ENCODE results near the gene NKX6-2.
"Not testable (repeated sequence)": the region's sequence is repeated elsewhere in the genome, so short reads cannot be mapped to it uniquely, and the experiment has no call there.

Gene NKX6-2

GRCh38 chr10:132776821-132777220 is 9.1 kb downstream of the NKX6-2 start:
- no peak overlapping the region for H3K27ac ChIP-seq
- H3K9ac ChIP-seq, result no peak overlapping the region
- no peak for TF ChIP-seq CTCF (conservative IDR thresholded peaks at IDR 0.05; ENCODE audit: low read depth, low read length)
- H2AFZ ChIP-seq (ENCODE audit: low read depth), result no peak overlapping the region
- no peaks in the 10 kb centered on the region for H3K36me3 ChIP-seq (ENCODE audit: insufficient read depth)
- no peaks in the 10 kb centered on the region for H3K4me1 ChIP-seq (ENCODE audit: low read depth, poor library complexity, severe bottlenecking)
- H4K20me1 ChIP-seq (ENCODE audit: insufficient read depth), result no peaks in the 10 kb centered on the region
- H3K79me2 ChIP-seq (ENCODE audit: insufficient read depth, low read depth), result no peaks in the 10 kb centered on the region
- no peak overlapping the region for H3K4me2 ChIP-seq
- H3K4me3 ChIP-seq (IDR thresholded peaks at IDR 0.05; ENCODE audit: insufficient read depth, low read depth, low read length), result no peak overlapping the region
- H3K27me3 ChIP-seq (ENCODE audit: insufficient read depth, low read depth), result no peaks in the 10 kb centered on the region

- no peak for TF ChIP-seq CTCF (conservative IDR thresholded peaks at IDR 0.05; ENCODE audit: low read depth, low read length)
- Histone ChIP-seq H3K4me2 (no peak overlapping the region), H3K27ac (no peak overlapping the region), H3K79me2 (ENCODE audit: insufficient read depth, low read depth) (no peaks in the 10 kb centered on the region), H3K4me3 (IDR thresholded peaks at IDR 0.05; ENCODE audit: insufficient read depth, low read depth, low read length) (no peak overlapping the region), H3K9ac (no peak overlapping the region), H3K27me3 (ENCODE audit: insufficient read depth, low read depth) (no peaks in the 10 kb centered on the region), H3K4me1 (ENCODE audit: low read depth, poor library complexity, severe bottlenecking) (no peaks in the 10 kb centered on the region), H3K36me3 (ENCODE audit: insufficient read depth) (no peaks in the 10 kb centered on the region), H4K20me1 (ENCODE audit: insufficient read depth) (no peaks in the 10 kb centered on the region), H2AFZ (ENCODE audit: low read depth) (no peak overlapping the region)
These were observed 9.8 kb downstream of the NKX6-2 start for GRCh38 chr10:132776186-132776585.

GRCh38 chr10:132774902-132775863 is 10.8 kb downstream of the NKX6-2 start:
- H3K79me2 ChIP-seq (ENCODE audit: insufficient read depth, low read depth), result no peaks in the 10 kb centered on the region
- TF ChIP-seq CTCF (conservative IDR thresholded peaks at IDR 0.05; ENCODE audit: low read depth, low read length), result no peak
- H3K4me3 ChIP-seq (IDR thresholded peaks at IDR 0.05; ENCODE audit: insufficient read depth, low read depth, low read length), result no peak overlapping the region
- H2AFZ ChIP-seq (ENCODE audit: low read depth), result no peak overlapping the region
- no peaks in the 10 kb centered on the region for H3K4me1 ChIP-seq (ENCODE audit: low read depth, poor library complexity, severe bottlenecking)
- H3K4me2 ChIP-seq, result no peak overlapping the region
- no peaks in the 10 kb centered on the region for H3K27me3 ChIP-seq (ENCODE audit: insufficient read depth, low read depth)
- no peak overlapping the region for H3K9ac ChIP-seq
- no peaks in the 10 kb centered on the region for H3K36me3 ChIP-seq (ENCODE audit: insufficient read depth)
- no peak overlapping the region for H3K27ac ChIP-seq
- no peaks in the 10 kb centered on the region for H4K20me1 ChIP-seq (ENCODE audit: insufficient read depth)

GRCh38 chr10:132774181-132774901 is 11.6 kb downstream of the NKX6-2 start:
- H3K4me3 ChIP-seq (IDR thresholded peaks at IDR 0.05; ENCODE audit: insufficient read depth, low read depth, low read length), result no peak overlapping the region
- no peaks in the 10 kb centered on the region for H3K36me3 ChIP-seq (ENCODE audit: insufficient read depth)
- no peak overlapping the region for H3K4me2 ChIP-seq
- no peaks in the 10 kb centered on the region for H3K79me2 ChIP-seq (ENCODE audit: insufficient read depth, low read depth)
- H3K9ac ChIP-seq, result no peak overlapping the region
- H2AFZ ChIP-seq (ENCODE audit: low read depth), result no peak overlapping the region
- no peaks in the 10 kb centered on the region for H3K4me1 ChIP-seq (ENCODE audit: low read depth, poor library complexity, severe bottlenecking)
- TF ChIP-seq CTCF (conservative IDR thresholded peaks at IDR 0.05; ENCODE audit: low read depth, low read length), result no peak
- H4K20me1 ChIP-seq (ENCODE audit: insufficient read depth), result no peaks in the 10 kb centered on the region
- no peaks in the 10 kb centered on the region for H3K27me3 ChIP-seq (ENCODE audit: insufficient read depth, low read depth)
- no peak overlapping the region for H3K27ac ChIP-seq

GRCh38 chr10:132772816-132773215 is 13.1 kb downstream of the NKX6-2 start:
- not testable (repeated sequence) for H3K4me1 ChIP-seq (ENCODE audit: low read depth, poor library complexity, severe bottlenecking); H3K27ac ChIP-seq; H3K36me3 ChIP-seq (ENCODE audit: insufficient read depth); H3K79me2 ChIP-seq (ENCODE audit: insufficient read depth, low read depth); H3K4me3 ChIP-seq (IDR thresholded peaks at IDR 0.05; ENCODE audit: insufficient read depth, low read depth, low read length); H4K20me1 ChIP-seq (ENCODE audit: insufficient read depth); H3K4me2 ChIP-seq; H2AFZ ChIP-seq (ENCODE audit: low read depth); H3K9ac ChIP-seq; H3K27me3 ChIP-seq (ENCODE audit: insufficient read depth, low read depth)
